Endodermal cell (in vitro differentiated cells): ENCODE data around the gene DNLZ. TPM values are rescaled to one million over a fixed set of nuclear protein-coding genes. Genes with fewer than 3 reads are reported as not detected.

Source experiments
- DNase-seq: peaks from one replicate; pipeline ENCODE4 v3.0.0-alpha.2; 2017
- H3K27ac ChIP-seq: 2 replicates; pipeline ENCODE4 v1.5.1; 2013; ENCODE audit warnings: mild to moderate bottlenecking, low read depth, low read length, moderate library complexity
- H3K27me3 ChIP-seq: 2 replicates; pipeline ENCODE4 v1.6.1; 2013; ENCODE audit warnings: mild to moderate bottlenecking, low read length, moderate library complexity; ENCODE audit not compliant: insufficient read depth, control insufficient read depth, poor library complexity, severe bottlenecking
- H3K36me3 ChIP-seq: 2 replicates; pipeline ENCODE4 v1.7.0; 2013; ENCODE audit warnings: mild to moderate bottlenecking, low read length, moderate library complexity; ENCODE audit not compliant: control insufficient read depth, insufficient read depth
- H3K4me1 ChIP-seq: one replicate; pipeline ENCODE4 v1.7.0; 2013; ENCODE audit warnings: low read length; ENCODE audit not compliant: control insufficient read depth, insufficient read depth
- H3K4me3 ChIP-seq: 2 replicates; pipeline ENCODE4 v1.5.1; 2013; ENCODE audit warnings: mild to moderate bottlenecking, low read length, moderate library complexity
- H3K9ac ChIP-seq: 2 replicates; pipeline ENCODE4 v1.6.1; 2013; ENCODE audit warnings: mild to moderate bottlenecking, low read length, moderate library complexity; ENCODE audit not compliant: poor library complexity, severe bottlenecking; ENCODE audit errors: extremely low read depth
- H3K9me3 ChIP-seq: 2 replicates; pipeline ENCODE4 v1.6.1; 2013; ENCODE audit warnings: mild to moderate bottlenecking, low read length, moderate library complexity; ENCODE audit not compliant: control insufficient read depth
- H3K27ac Mint-ChIP-seq: 2 replicates; pipeline ENCODE4 v1.8.0; 2020; ENCODE audit warnings: mixed read lengths
- H3K27me3 Mint-ChIP-seq: 2 replicates; pipeline ENCODE4 v1.8.0; 2021; ENCODE audit warnings: mild to moderate bottlenecking, mixed read lengths; ENCODE audit not compliant: insufficient read depth
- H3K36me3 Mint-ChIP-seq: 2 replicates; pipeline ENCODE4 v1.8.0; 2020; ENCODE audit warnings: low read depth, mixed read lengths
- H3K4me1 Mint-ChIP-seq: 2 replicates; pipeline ENCODE4 v1.8.0; 2020; ENCODE audit warnings: mixed read lengths
- H3K4me3 Mint-ChIP-seq: 2 replicates; pipeline ENCODE4 v1.8.0; 2020; ENCODE audit warnings: mild to moderate bottlenecking, moderate library complexity, mixed read lengths
- H3K9me3 Mint-ChIP-seq: 2 replicates; pipeline ENCODE4 v1.8.0; 2020; ENCODE audit warnings: mild to moderate bottlenecking, mixed read lengths
- WGBS, 2 experiments: methylation state at CpG; one replicate each; pipeline versions ENCODE4 v1.1.5 to v1.1.7; 2013; ENCODE audit warnings: missing lambda C conversion rate in 2 of 2, mixed read lengths in 1 of 2; ENCODE audit not compliant: insufficient coverage in 1 of 2, insufficient read length in 1 of 2; 5-methylcytosine and 5-hydroxymethylcytosine counted together
- total RNA-seq, 2 donors: library from RNA; stranded (reverse); fragmentation: NEBNext Ultra II Directional in 1 of 2; extraction: Animal tissue kit (Norgen Biotek cat#: 25700) in 1 of 2; gene quantifications; 2 replicates in 1 of 2; 3 replicates in 1 of 2; pipeline ENCODE4 v1.2.1, GENCODE V29; 2021
- TF ChIP-seq, protein P1 (sequence below): fragments of 200-600 bp; sonication (generic); conservative IDR thresholded peaks from 2 replicates; pipeline ENCODE4 v1.5.0; 2021; ENCODE audit warnings: antibody characterized with exemption, mild to moderate bottlenecking

DNLZ gene
- total RNA-seq, 2 donors from 2014 or later, result 12.6 to 20.1 TPM

- H3K36me3 Mint-ChIP-seq, result no peaks in the 10 kb centered on the region
- H3K27me3 ChIP-seq, result no peaks in the 10 kb centered on the region
- H3K9me3 ChIP-seq, result no peaks in the 10 kb centered on the region
- TF ChIP-seq, protein P1, sequence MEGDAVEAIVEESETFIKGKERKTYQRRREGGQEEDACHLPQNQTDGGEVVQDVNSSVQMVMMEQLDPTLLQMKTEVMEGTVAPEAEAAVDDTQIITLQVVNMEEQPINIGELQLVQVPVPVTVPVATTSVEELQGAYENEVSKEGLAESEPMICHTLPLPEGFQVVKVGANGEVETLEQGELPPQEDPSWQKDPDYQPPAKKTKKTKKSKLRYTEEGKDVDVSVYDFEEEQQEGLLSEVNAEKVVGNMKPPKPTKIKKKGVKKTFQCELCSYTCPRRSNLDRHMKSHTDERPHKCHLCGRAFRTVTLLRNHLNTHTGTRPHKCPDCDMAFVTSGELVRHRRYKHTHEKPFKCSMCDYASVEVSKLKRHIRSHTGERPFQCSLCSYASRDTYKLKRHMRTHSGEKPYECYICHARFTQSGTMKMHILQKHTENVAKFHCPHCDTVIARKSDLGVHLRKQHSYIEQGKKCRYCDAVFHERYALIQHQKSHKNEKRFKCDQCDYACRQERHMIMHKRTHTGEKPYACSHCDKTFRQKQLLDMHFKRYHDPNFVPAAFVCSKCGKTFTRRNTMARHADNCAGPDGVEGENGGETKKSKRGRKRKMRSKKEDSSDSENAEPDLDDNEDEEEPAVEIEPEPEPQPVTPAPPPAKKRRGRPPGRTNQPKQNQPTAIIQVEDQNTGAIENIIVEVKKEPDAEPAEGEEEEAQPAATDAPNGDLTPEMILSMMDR, result no peak
- no peaks in the 10 kb centered on the region for H3K27me3 Mint-ChIP-seq
- no peak overlapping the region for H3K4me3 ChIP-seq
- no peak for DNase-seq
- 93 to 95% methylated on average over 10 to 19 of the region's 19 CpGs for WGBS, 2 experiments
- no peak overlapping the region for H3K27ac Mint-ChIP-seq
- H3K4me3 Mint-ChIP-seq, result no peak overlapping the region
- H3K27ac ChIP-seq, result no peak overlapping the region
- H3K36me3 ChIP-seq, result peaks cover 4% of the 10 kb centered on the region
- H3K9ac ChIP-seq, result no peak overlapping the region
- H3K9me3 Mint-ChIP-seq, result no peaks in the 10 kb centered on the region
- no peaks in the 10 kb centered on the region for H3K4me1 ChIP-seq
- no peaks in the 10 kb centered on the region for H3K4me1 Mint-ChIP-seq
Measured at GRCh38 chr9:136370037-136370436, 6.5 kb upstream of the DNLZ start.

DNA sequence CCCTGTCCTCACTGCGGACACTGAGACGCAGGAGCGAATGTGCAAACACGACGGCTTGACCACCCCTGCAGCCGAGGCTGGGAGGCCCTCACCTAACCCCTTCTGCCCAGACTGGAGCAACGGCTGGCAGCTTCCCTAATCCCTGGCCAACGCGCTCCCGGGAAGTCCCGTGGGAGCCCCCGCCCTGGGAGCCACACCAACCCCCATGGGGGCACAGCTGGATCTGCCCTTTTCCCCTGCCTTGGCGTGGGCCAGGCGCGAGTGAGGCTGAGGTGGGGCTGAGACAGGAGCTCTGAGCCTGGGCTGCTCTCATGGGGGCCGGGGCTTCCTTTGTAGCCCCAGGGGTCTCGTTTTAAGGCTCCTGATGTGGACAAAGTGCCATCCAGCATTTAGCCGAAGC, 4.6 kb upstream of the DNLZ start:
- Histone ChIP-seq H3K4me3 (no peak overlapping the region), H3K4me1 (no peaks in the 10 kb centered on the region), H3K36me3 (no peaks in the 10 kb centered on the region), H3K9me3 (no peaks in the 10 kb centered on the region), H3K9ac (no peak overlapping the region), H3K27ac (no peak overlapping the region), H3K27me3 (no peaks in the 10 kb centered on the region)
- no peaks in the 10 kb centered on the region for H3K4me1 Mint-ChIP-seq
- TF ChIP-seq, protein P1, result no peak
- peaks cover 1% of the 10 kb centered on the region for H3K9me3 Mint-ChIP-seq
- H3K36me3 Mint-ChIP-seq, result no peaks in the 10 kb centered on the region
- no peak overlapping the region for H3K27ac Mint-ChIP-seq
- H3K4me3 Mint-ChIP-seq, result no peak overlapping the region
- DNase-seq, result no peak
- H3K27me3 Mint-ChIP-seq, result no peaks in the 10 kb centered on the region
- 90% methylated on average over 12 to 18 of the region's 18 CpGs for WGBS, 2 experiments

- Mint-ChIP-seq H3K27me3 (no peaks in the 10 kb centered on the region), H3K4me3 (no peak overlapping the region), H3K4me1 (no peaks in the 10 kb centered on the region), H3K27ac (no peak overlapping the region), H3K9me3 (peaks cover 1% of the 10 kb centered on the region), H3K36me3 (no peaks in the 10 kb centered on the region)
- no peak for DNase-seq
- no peaks in the 10 kb centered on the region for H3K4me1 ChIP-seq
- TF ChIP-seq, protein P1, result no peak
- no peaks in the 10 kb centered on the region for H3K36me3 ChIP-seq
- H3K4me3 ChIP-seq, result no peak overlapping the region
- H3K9me3 ChIP-seq, result no peaks in the 10 kb centered on the region
- no peaks in the 10 kb centered on the region for H3K27me3 ChIP-seq
- WGBS, 2 experiments, result 93% methylated on average over 36 to 45 of the region's 45 CpGs
- no peak overlapping the region for H3K27ac ChIP-seq
- no peak overlapping the region for H3K9ac ChIP-seq
Measured at GRCh38 chr9:136367296-136368145, 4.0 kb upstream of the DNLZ start.
